ENCODE results near the gene SFT2D3. TPM values are rescaled to one million over a fixed set of nuclear protein-coding genes. Genes with fewer than 3 reads are reported as not detected.

The SFT2D3 gene
- total and polyA plus RNA-seq, 9 of the 15 experiments (the other 6 are each of a cell fraction or from before 2014, with no cell fraction given) = 7.5 to 9.9 (median 8.9) TPM; not detected in 2

DNA sequence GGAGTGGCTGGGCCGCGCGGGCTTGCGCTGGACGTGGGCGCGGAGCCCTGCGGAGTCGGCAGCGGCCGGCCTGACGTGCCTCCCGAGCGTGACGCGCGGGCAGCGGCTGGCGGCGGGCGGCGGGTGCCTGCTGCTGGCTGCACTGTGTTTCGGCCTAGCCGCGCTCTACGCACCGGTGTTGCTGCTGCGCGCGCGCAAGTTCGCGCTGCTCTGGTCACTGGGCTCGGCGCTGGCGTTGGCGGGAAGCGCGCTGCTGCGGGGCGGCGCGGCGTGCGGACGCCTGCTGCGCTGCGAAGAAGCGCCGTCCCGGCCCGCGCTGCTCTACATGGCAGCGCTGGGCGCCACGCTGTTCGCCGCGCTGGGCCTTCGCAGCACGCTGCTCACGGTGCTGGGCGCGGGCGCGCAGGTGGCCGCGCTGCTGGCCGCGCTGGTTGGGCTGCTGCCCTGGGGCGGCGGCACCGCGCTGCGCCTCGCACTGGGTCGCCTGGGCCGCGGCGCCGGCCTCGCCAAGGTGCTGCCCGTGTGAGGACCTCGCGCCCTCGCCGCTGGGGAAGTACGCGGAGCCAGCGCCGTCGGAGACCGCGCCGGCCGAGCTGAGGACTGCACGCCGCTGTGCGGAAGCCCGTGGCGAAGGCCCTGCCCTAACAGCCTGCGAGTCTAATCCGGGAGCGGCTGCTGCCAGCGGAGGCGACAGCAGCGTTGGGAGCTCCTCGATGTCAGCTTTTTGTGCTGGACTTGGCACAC lies 526 bp downstream of the SFT2D3 start (continued):
- TF ChIP-seq MED1 (CRISPR knock-in tag; IDR thresholded peaks at IDR 0.05; ENCODE audit: borderline replicate concordance) (no peak; the same call in 1 of the 2 replicates), NFATC3 (IDR thresholded peaks at IDR 0.05) (no peak), ZNF3 (CRISPR knock-in tag; IDR thresholded peaks at IDR 0.05) (no peak), TAF1 (IDR thresholded peaks at IDR 0.05; ENCODE audit: control insufficient read depth, extremely low read depth, insufficient read depth, low read length, severe bottlenecking) (peak; percentile 57), NFRKB (IDR thresholded peaks at IDR 0.05; ENCODE audit: low read depth) (no peak), E2F8 (IDR thresholded peaks at IDR 0.05; ENCODE audit: low read depth, partially characterized antibody) (no peak), ARID4B (CRISPR knock-in tag; IDR thresholded peaks at IDR 0.05) (peak; percentile 52), NELFE (IDR thresholded peaks at IDR 0.05; ENCODE audit: insufficient read depth, insufficient read length) (no peak), PRDM10 (IDR thresholded peaks at IDR 0.05; ENCODE audit: partially characterized antibody) (no peak), SMC3 (conservative IDR thresholded peaks at IDR 0.05; ENCODE audit: insufficient read depth, low read depth, low read length) (no peak), HIVEP1 (CRISPR knock-in tag; IDR thresholded peaks at IDR 0.05) (no peak), LEF1 (IDR thresholded peaks at IDR 0.05) (no peak), BDP1 (IDR thresholded peaks at IDR 0.05; ENCODE audit: insufficient read depth, insufficient read length) (no peak), TCF15 (CRISPR knock-in tag; IDR thresholded peaks at IDR 0.05) (no peak), POLR2AphosphoS2 (IDR thresholded peaks at IDR 0.05; ENCODE audit: low read length) (no peak)
- TF ChIP-seq, protein P1, sequence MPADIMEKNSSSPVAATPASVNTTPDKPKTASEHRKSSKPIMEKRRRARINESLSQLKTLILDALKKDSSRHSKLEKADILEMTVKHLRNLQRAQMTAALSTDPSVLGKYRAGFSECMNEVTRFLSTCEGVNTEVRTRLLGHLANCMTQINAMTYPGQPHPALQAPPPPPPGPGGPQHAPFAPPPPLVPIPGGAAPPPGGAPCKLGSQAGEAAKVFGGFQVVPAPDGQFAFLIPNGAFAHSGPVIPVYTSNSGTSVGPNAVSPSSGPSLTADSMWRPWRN (IDR thresholded peaks at IDR 0.05; ENCODE audit: low read depth) = no peak

Measured in K562 (cell line).